Measurements from ENCODE around the gene BCL2L15. TPM values are rescaled to one million over a fixed set of nuclear protein-coding genes. Genes with fewer than 3 reads are reported as not detected.

BCL2L15 gene
- total RNA-seq, 6 donors from 2014 or later: 1.0 to 6.2 (median 1.7) TPM

DNA sequence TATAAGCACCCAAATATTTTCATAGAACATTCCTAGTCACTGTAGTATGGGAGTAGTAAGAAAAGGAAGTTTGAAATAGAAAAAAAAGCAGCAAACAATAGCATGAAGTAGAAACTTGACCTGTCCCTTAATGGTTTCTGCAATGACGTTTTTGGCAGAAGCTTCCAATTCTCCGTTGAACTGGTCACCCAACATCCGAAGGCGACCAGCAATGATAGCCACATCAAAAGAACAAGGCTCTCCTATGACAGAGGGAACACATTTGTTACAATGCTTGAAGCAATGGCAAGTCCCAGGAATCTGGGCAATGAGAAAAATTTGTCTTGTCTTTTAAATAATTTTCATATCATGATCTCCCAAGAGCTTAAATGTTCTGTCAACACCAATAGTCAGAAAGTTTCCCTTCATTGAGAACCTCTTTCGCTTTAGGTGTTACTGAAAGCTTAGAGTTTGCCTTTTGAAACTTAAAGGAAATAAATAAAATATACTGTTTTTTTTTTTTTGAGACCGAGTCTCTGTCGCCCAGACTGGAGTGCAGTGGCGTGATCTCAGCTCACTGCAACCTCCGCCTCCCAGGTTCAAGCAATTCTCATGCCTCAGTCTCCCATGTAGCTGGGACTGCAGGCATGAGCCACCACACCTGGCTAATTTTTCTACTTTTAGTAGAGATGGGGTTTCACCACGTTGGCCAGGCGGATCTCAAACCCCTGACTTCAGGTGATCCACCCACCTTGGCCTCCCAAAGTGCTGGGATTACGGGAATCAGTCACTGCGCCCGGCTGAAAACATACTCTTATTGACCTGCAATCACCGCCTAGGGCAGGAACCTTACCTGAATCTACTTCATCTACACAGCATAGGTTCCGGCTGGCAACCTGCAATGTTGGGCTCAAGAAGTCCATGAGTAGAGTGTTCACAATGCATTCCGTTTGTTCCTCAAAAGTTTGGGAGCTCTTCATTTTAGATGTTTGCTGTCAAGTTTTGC lies 672 bp downstream of the BCL2L15 start:
- peak overlapping the region in 2 of 4 donors; percentile 14 to 17 for H3K4me3 ChIP-seq
- TF ChIP-seq POLR2AphosphoS5 (IDR thresholded peaks at IDR 0.05) (no peak), EP300 (IDR thresholded peaks at IDR 0.05) (no peak), POLR2A (IDR thresholded peaks at IDR 0.05) (no peak)
- TF ChIP-seq, protein P1, sequence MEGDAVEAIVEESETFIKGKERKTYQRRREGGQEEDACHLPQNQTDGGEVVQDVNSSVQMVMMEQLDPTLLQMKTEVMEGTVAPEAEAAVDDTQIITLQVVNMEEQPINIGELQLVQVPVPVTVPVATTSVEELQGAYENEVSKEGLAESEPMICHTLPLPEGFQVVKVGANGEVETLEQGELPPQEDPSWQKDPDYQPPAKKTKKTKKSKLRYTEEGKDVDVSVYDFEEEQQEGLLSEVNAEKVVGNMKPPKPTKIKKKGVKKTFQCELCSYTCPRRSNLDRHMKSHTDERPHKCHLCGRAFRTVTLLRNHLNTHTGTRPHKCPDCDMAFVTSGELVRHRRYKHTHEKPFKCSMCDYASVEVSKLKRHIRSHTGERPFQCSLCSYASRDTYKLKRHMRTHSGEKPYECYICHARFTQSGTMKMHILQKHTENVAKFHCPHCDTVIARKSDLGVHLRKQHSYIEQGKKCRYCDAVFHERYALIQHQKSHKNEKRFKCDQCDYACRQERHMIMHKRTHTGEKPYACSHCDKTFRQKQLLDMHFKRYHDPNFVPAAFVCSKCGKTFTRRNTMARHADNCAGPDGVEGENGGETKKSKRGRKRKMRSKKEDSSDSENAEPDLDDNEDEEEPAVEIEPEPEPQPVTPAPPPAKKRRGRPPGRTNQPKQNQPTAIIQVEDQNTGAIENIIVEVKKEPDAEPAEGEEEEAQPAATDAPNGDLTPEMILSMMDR (IDR thresholded peaks at IDR 0.05): no peak
- WGBS, 2 donors: 58 to 73% methylated on average over 17 of the region's 17 CpGs
- peak overlapping the region; percentile 32 to 73 (median 55) for H3K27ac ChIP-seq
- H3K4me1 ChIP-seq: no peaks in the 10 kb centered on the region
- H3K9me3 ChIP-seq: no peaks in the 10 kb centered on the region
- ATAC-seq (ENCODE audit: low FRiP score in 2 of 2) (peak; percentile 14 to 63), DNase-seq (peak in 1 of 2 donors; percentile 48)
- no peaks in the 10 kb centered on the region for H3K36me3 ChIP-seq
- H3K27me3 ChIP-seq: no peaks in the 10 kb centered on the region

DNA sequence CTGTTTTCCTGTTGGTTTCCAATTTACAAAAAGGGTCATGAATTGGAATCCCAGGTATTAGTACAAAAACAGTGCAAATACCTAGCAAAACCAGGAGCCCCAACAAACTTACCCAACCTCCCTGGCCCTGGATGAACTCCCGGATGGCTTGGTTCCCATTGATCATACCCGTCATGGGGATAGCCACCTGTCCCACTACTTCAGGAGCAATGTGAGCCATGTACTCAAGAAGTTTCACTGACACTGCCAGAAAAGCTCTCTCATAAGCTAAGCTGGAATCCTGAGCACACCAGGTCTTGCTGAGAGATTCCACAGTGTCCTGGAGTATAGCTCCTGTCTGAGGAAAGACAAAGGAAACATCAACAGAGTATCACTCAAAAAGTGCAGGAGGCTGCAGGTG lies 5.7 kb downstream of the BCL2L15 start:
- Histone ChIP-seq H3K27me3 (no peaks in the 10 kb centered on the region), H3K9me3 (no peaks in the 10 kb centered on the region), H3K4me3 (no peak overlapping the region), H3K4me1 (peaks cover 0 to 2% (median 0%) of the 10 kb centered on the region in 4 donors), H3K27ac (no peak overlapping the region), H3K36me3 (no peaks in the 10 kb centered on the region)
- 79 to 89% methylated on average over 2 of the region's 2 CpGs for WGBS, 2 donors
- TF ChIP-seq POLR2AphosphoS5 (IDR thresholded peaks at IDR 0.05): no peak
- TF ChIP-seq EP300 (IDR thresholded peaks at IDR 0.05): no peak
- TF ChIP-seq, protein P1 (IDR thresholded peaks at IDR 0.05): no peak
- no peak for TF ChIP-seq POLR2A (IDR thresholded peaks at IDR 0.05)
- DNase-seq (no peak), ATAC-seq (ENCODE audit: low FRiP score in 2 of 2) (no peak)

DNA sequence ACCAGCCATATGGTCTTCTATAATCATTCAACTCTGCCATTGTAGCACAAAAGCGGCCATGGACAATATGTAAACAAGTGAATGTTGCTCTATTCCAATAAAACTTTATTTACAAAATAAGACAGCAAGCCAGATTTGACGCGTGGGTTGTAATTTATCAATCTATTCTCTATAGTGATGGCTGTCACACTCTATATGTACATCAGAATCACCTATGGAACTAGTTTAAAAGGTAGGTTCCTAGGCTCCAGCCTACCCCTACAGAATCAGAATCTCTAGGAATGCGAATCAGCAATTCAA lies 7.7 kb downstream of the BCL2L15 start:
- Histone ChIP-seq H3K4me3 (no peak overlapping the region), H3K27me3 (no peaks in the 10 kb centered on the region), H3K9me3 (no peaks in the 10 kb centered on the region), H3K4me1 (peaks cover 0 to 2% (median 0%) of the 10 kb centered on the region in 4 donors), H3K27ac (no peak overlapping the region), H3K36me3 (no peaks in the 10 kb centered on the region)
- 92 to 96% methylated on average over 4 of the region's 4 CpGs for WGBS, 2 donors
- TF ChIP-seq, protein P1 (IDR thresholded peaks at IDR 0.05): no peak
- no peak for TF ChIP-seq POLR2A (IDR thresholded peaks at IDR 0.05)
- no peak for TF ChIP-seq POLR2AphosphoS5 (IDR thresholded peaks at IDR 0.05)
- no peak for TF ChIP-seq EP300 (IDR thresholded peaks at IDR 0.05)
- DNase-seq: no peak
- no peak for ATAC-seq (ENCODE audit: low FRiP score in 2 of 2)

DNA sequence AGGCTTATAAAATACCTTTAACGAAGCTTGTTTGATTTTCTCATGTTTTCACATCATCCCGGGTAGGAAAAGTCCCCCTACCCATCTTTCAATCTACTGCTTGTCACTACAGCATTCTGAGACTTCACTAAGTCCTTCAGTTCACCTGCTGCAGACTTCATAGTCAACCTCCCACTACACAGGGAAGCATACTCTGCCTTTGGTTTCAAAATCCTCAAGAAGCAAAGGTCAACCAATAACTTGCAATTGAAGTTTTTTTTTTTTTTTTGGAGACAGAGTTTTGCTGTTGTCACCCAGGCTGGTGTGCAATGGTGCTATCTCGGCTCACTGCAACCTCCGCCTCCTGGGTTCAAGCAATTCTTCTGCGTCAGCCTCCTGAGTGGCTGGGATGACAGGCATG lies 11.2 kb downstream of the BCL2L15 start:
- no peaks in the 10 kb centered on the region for H3K27me3 ChIP-seq
- H3K36me3 ChIP-seq: no peaks in the 10 kb centered on the region
- DNase-seq (no peak), ATAC-seq (ENCODE audit: low FRiP score in 2 of 2) (no peak)
- peaks cover 7 to 10% (median 9%) of the 10 kb centered on the region in 4 donors for H3K4me1 ChIP-seq
- no peak overlapping the region for H3K4me3 ChIP-seq
- no peaks in the 10 kb centered on the region for H3K9me3 ChIP-seq
- no peak overlapping the region for H3K27ac ChIP-seq
- TF ChIP-seq POLR2AphosphoS5 (IDR thresholded peaks at IDR 0.05): no peak
- TF ChIP-seq EP300 (IDR thresholded peaks at IDR 0.05): no peak
- TF ChIP-seq, protein P1 (IDR thresholded peaks at IDR 0.05): no peak
- TF ChIP-seq POLR2A (IDR thresholded peaks at IDR 0.05): no peak
- 90 to 93% methylated on average over 5 of the region's 5 CpGs for WGBS, 2 donors

Measured in upper lobe of left lung (tissue), 6 donors.